K562 (cell line): ENCODE data around the gene SFI1. TPM values are rescaled to one million over a fixed set of nuclear protein-coding genes. Genes with fewer than 3 reads are reported as not detected.

ENCODE experiments used
- BCL6 ChIP-seq: fragments of 250-450 bp; sonication (Bioruptor Pico); IDR thresholded peaks from 2 replicates; pipeline ENCODE4 v1.4.0; 2020
- ETV1 ChIP-seq: fragments of 450-650 bp; conservative IDR thresholded peaks from 2 replicates; pipeline ENCODE4 v1.6.1; 2016; ENCODE audit warnings: missing genetic modification characterization, control low read depth, low read depth, missing compliant biosample characterization
- GABPB1 ChIP-seq: sonication (generic); formaldehyde crosslinking; IDR thresholded peaks from 2 replicates; pipeline ENCODE4 v1.8.0; 2022; ENCODE audit warnings: mild to moderate bottlenecking, missing genetic modification reagents
- GATAD2B ChIP-seq: fragments of 450-650 bp; IDR thresholded peaks from 2 replicates; pipeline ENCODE4 v1.6.1; 2017; ENCODE audit warnings: mild to moderate bottlenecking, borderline replicate concordance
- HMBOX1 ChIP-seq: sonication (generic); IDR thresholded peaks from 2 replicates; pipeline ENCODE4 v1.6.1; 2016
- HNRNPUL1 ChIP-seq: fragments of 200-400 bp; formaldehyde crosslinking; IDR thresholded peaks from 2 replicates; pipeline ENCODE4 v1.6.1; 2017; ENCODE audit warnings: low read length
- JUNB ChIP-seq: fragments of 450-650 bp; formaldehyde crosslinking; conservative IDR thresholded peaks from 2 replicates; pipeline ENCODE4 v1.4.0; 2020; ENCODE audit warnings: mild to moderate bottlenecking
- KDM2B ChIP-seq: fragments of 250-450 bp; sonication (Bioruptor Pico); IDR thresholded peaks from 2 replicates; pipeline ENCODE4 v1.8.0; 2021; ENCODE audit warnings: mild to moderate bottlenecking, moderate library complexity
- KDM4B ChIP-seq, 2 experiments: fragments of 450-650 bp in 1 of 2; sonication (generic) in 1 of 2; IDR thresholded peaks; 2 replicates each; pipeline ENCODE4 v1.6.1; 2016 to 2017; ENCODE audit warnings: borderline replicate concordance in 2 of 2, antibody characterized with exemption in 1 of 2, low read depth in 1 of 2, mild to moderate bottlenecking in 1 of 2
- NKRF ChIP-seq: fragments of 450-650 bp; IDR thresholded peaks from 2 replicates; pipeline ENCODE4 v1.6.1; 2016; ENCODE audit warnings: borderline replicate concordance
- SAFB ChIP-seq: fragments of 200-400 bp; formaldehyde crosslinking; IDR thresholded peaks from 2 replicates; pipeline ENCODE4 v1.6.1; 2017; ENCODE audit warnings: low read depth, low read length, borderline replicate concordance
- TAL1 ChIP-seq: fragments of 450-650 bp; IDR thresholded peaks from 2 replicates; pipeline ENCODE4 v1.6.1; 2016; ENCODE audit warnings: mild to moderate bottlenecking
- TCF7 ChIP-seq: sonication (generic); IDR thresholded peaks from 2 replicates; pipeline ENCODE4 v1.6.1; 2016; ENCODE audit warnings: antibody characterized with exemption, borderline replicate concordance
- TRIM28 ChIP-seq: fragments of 450-650 bp; IDR thresholded peaks from 2 replicates; pipeline ENCODE4 v1.6.1; 2017
- U2AF2 ChIP-seq: fragments of 200-400 bp; formaldehyde crosslinking; optimal IDR thresholded peaks from 2 replicates; pipeline ENCODE3; 2017; ENCODE audit warnings: low read depth, mild to moderate bottlenecking, low read length
- ZBTB1 ChIP-seq: sonication (generic); formaldehyde crosslinking; IDR thresholded peaks from 2 replicates; pipeline ENCODE4 v1.8.1; 2023; ENCODE audit warnings: missing genetic modification reagents, low read depth, mild to moderate bottlenecking, borderline replicate concordance
- ZBTB11 ChIP-seq, 3 experiments: fragments of 200-800 bp in 1 of 3; fragments of 250-450 bp in 1 of 3; fragments of 450-650 bp in 1 of 3; sonication (Bioruptor Pico) in 1 of 3; sonication (Bioruptor generic) in 1 of 3; formaldehyde crosslinking in 1 of 3; IDR thresholded peaks; 2 replicates each; pipeline versions ENCODE4 v1.6.1 to v1.8.0; 2016 to 2022; ENCODE audit warnings: mild to moderate bottlenecking in 2 of 3, missing genetic modification characterization in 2 of 3, missing compliant biosample characterization in 1 of 3, moderate library complexity in 1 of 3
- ZNF740 ChIP-seq, 3 experiments: fragments of 200-800 bp in 1 of 3; sonication (Bioruptor generic) in 1 of 3; sonication (generic) in 1 of 3; formaldehyde crosslinking in 1 of 3; IDR thresholded peaks; 2 replicates each; pipeline versions ENCODE4 v1.6.1 to v1.8.0; 2016 to 2022; ENCODE audit warnings: mild to moderate bottlenecking in 2 of 3, missing compliant biosample characterization in 2 of 3, missing genetic modification characterization in 2 of 3, missing genetic modification reagents in 1 of 3
- ZNF79 ChIP-seq: fragments of 250-450 bp; sonication (Bioruptor Pico); IDR thresholded peaks from 2 replicates; pipeline ENCODE4 v1.4.0; 2020; ENCODE audit warnings: low read depth, mild to moderate bottlenecking, moderate library complexity
- polyA plus RNA-seq, 8 experiments: library from polyadenylated mRNA; depleted of rRNA in 4 of 8; stranded (reverse) in 5 of 8; unstranded in 3 of 8; fragments of >200 nt; fragmentation: Nextera tagmentation in 2 of 8; fragmentation: Illumina TruSeq in 1 of 8; extraction: Ambion mirVana in 2 of 8; extraction: Trizol in 1 of 8; gene quantifications; 2 replicates each; pipeline versions ENCODE4 v1.2.1 to v1.2.3, GENCODE V29; 2011 to 2014; ENCODE audit warnings: inconsistent platforms in 1 of 8, missing spikeins in 1 of 8
- total RNA-seq, 7 experiments: library from RNA; depleted of rRNA in 6 of 7; stranded (reverse); fragments of >200 nt in 6 of 7; fragmentation: Illumina TruSeq in 2 of 7; extraction: Trizol in 2 of 7; gene quantifications; 2 replicates each; pipeline versions ENCODE4 v1.2.1 to v1.2.3, GENCODE V29; 2011 to 2021; ENCODE audit warnings: low replicate concordance in 1 of 7

The SFI1 gene
- total and polyA plus RNA-seq, 9 of the 15 experiments (the other 6 are each of a cell fraction or from before 2014, with no cell fraction given) = 3.0 to 25.6 (median 14.1) TPM

- peak in 1 of 3 experiments; percentile 86; a peak in 2 of 6 replicates for TF ChIP-seq ZBTB11 (CRISPR knock-in tag; IDR thresholded peaks at IDR 0.05)
- TF ChIP-seq JUNB (CRISPR knock-in tag) = no peak
- TF ChIP-seq U2AF2 = no peak
- TF ChIP-seq BCL6 (CRISPR knock-in tag) = no peak
- no peak for TF ChIP-seq TCF7
- peak; percentile 71 for TF ChIP-seq ETV1
- peak; percentile 41; the same call in 1 of the 2 replicates for TF ChIP-seq NKRF
- TF ChIP-seq HMBOX1 = no peak
- peak; percentile 86 for TF ChIP-seq SAFB
- no peak for TF ChIP-seq ZNF79 (CRISPR knock-in tag)
- TF ChIP-seq GATAD2B = peak; percentile 74; the same call in 1 of the 2 replicates
- no peak for TF ChIP-seq KDM2B (CRISPR knock-in tag)
- TF ChIP-seq ZBTB1 (CRISPR knock-in tag) = no peak
- TF ChIP-seq HNRNPUL1 = no peak
- peak; percentile 39; the same call in 1 of the 2 replicates for TF ChIP-seq GABPB1 (CRISPR knock-in tag)
- TF ChIP-seq TAL1 = no peak
- TF ChIP-seq ZNF740 (CRISPR knock-in tag; IDR thresholded peaks at IDR 0.05) = no peak
- no peak for TF ChIP-seq ZNF740 (tag; IDR thresholded peaks at IDR 0.05)
- TF ChIP-seq KDM4B (IDR thresholded peaks at IDR 0.05; ENCODE audit: borderline replicate concordance in 2 of 2, low read depth in 1 of 2) = no peak
- no peak for TF ChIP-seq TRIM28
Observed at GRCh38 chr22:31496007-31496734, at the start of gene SFI1 (continued).
